MCF 10A (cell line): ENCODE measurements around the gene PHB1. TPM values are rescaled to one million over a fixed set of nuclear protein-coding genes. Genes with fewer than 3 reads are reported as not detected.

Source experiments
- BruUV-seq: library from RNA; stranded (reverse); fragments of 400-500 nt; replicated peaks from 2 replicates; lab custom pipeline; 2021; lab: Mats Ljungman, UMichigan
- CTCF ChIA-PET: fragments of 300-600 bp; sonication (Branson Sonifier 250); formaldehyde crosslinking; extraction: SDS; loops from one replicate; lab custom pipeline; 2021; ENCODE audit warnings: antibody characterized with exemption, inconsistent platforms; lab: Yijun Ruan, JAX
- POLR2A ChIA-PET: fragments of 300-600, 350-650 bp; sonication (Branson Sonifier 250); formaldehyde crosslinking; extraction: SDS; loops from one replicate; lab custom pipeline; 2020; ENCODE audit warnings: antibody characterized with exemption, inconsistent platforms; lab: Yijun Ruan, JAX
- DNase-seq: peaks from one replicate; pipeline ENCODE4 v3.0.0-alpha.2; 2018; ENCODE audit not compliant: unreplicated experiment
- H3K27ac Mint-ChIP-seq: one replicate; pipeline ENCODE4 v1.8.0; 2022; ENCODE audit warnings: mild to moderate bottlenecking, low read depth, mixed read lengths; ENCODE audit not compliant: unreplicated experiment
- H3K27me3 Mint-ChIP-seq: one replicate; pipeline ENCODE4 v1.8.0; 2022; ENCODE audit warnings: mixed read lengths; ENCODE audit not compliant: insufficient read depth, unreplicated experiment
- H3K36me3 Mint-ChIP-seq: one replicate; pipeline ENCODE4 v1.8.0; 2022; ENCODE audit warnings: mild to moderate bottlenecking, moderate library complexity, mixed read lengths; ENCODE audit not compliant: insufficient read depth, unreplicated experiment
- H3K4me1 Mint-ChIP-seq: one replicate; pipeline ENCODE4 v1.8.0; 2022; ENCODE audit warnings: mixed read lengths; ENCODE audit not compliant: insufficient read depth, unreplicated experiment
- H3K4me3 Mint-ChIP-seq: one replicate; pipeline ENCODE4 v1.8.0; 2022; ENCODE audit warnings: mild to moderate bottlenecking, moderate library complexity, mixed read lengths; ENCODE audit not compliant: unreplicated experiment
- H3K9me3 Mint-ChIP-seq: one replicate; pipeline ENCODE4 v1.8.0; 2022; ENCODE audit warnings: mixed read lengths; ENCODE audit not compliant: unreplicated experiment
- intact Hi-C: fragments of 100-400 bp; cut with micrococcal nuclease; formaldehyde crosslinking; loops from 2 replicates; pipeline ENCODE4 v1.14.1; 2022
- total RNA-seq: library from RNA; stranded (reverse); gene quantifications from 2 replicates; pipeline ENCODE4 v1.2.3, GENCODE V29; 2022
- TF ChIP-seq, protein P1 (sequence below): fragments of 200-600 bp; IDR thresholded peaks from one replicate; pipeline ENCODE4 v1.8.0; 2022; ENCODE audit warnings: antibody characterized with exemption, mild to moderate bottlenecking; ENCODE audit not compliant: unreplicated experiment

The PHB1 gene
- total RNA-seq, 1 experiment from 2014 or later, result 134 TPM

DNA sequence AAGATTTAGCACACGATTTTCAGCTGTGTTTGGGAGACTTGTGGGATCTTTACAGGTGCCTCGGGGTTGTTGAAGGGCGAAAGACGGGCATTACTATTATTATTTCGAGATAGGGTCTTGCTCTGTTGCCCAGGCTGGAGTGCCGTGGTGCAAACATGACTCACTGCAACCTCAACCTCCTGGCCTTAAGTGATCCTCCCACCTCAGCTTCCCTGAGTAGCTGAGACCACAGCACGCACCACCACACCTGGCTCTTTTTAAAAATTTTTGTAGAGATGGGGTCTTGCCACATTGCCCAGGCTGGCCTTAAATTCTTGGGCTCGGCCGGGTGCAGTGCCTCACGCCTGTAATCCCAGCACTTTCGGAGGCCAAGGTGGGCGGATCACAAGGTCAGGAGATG is 29.7 kb upstream of the PHB1 start:
- DNase-seq, result no peak
- ChIA-PET CTCF (interaction anchor here (1.1 to 2.3 kb wide), 2 partner anchors 9 to 112 kb away, joined by 3 to 7 read pairs; no protein-coding TSS in a partner anchor), POLR2A (interaction anchor here (0.9 kb wide), 1 partner anchor 80 kb away, joined by 3 read pairs; no protein-coding TSS in a partner anchor)
- intact Hi-C loops, result no loop called here
- BruUV-seq, result no TSS peak
- Mint-ChIP-seq H3K27me3 (peaks cover 65% of the 10 kb centered on the region), H3K27ac (no peak overlapping the region), H3K36me3 (no peaks in the 10 kb centered on the region), H3K4me1 (no peaks in the 10 kb centered on the region), H3K9me3 (no peaks in the 10 kb centered on the region), H3K4me3 (no peak overlapping the region)
- TF ChIP-seq, protein P1, sequence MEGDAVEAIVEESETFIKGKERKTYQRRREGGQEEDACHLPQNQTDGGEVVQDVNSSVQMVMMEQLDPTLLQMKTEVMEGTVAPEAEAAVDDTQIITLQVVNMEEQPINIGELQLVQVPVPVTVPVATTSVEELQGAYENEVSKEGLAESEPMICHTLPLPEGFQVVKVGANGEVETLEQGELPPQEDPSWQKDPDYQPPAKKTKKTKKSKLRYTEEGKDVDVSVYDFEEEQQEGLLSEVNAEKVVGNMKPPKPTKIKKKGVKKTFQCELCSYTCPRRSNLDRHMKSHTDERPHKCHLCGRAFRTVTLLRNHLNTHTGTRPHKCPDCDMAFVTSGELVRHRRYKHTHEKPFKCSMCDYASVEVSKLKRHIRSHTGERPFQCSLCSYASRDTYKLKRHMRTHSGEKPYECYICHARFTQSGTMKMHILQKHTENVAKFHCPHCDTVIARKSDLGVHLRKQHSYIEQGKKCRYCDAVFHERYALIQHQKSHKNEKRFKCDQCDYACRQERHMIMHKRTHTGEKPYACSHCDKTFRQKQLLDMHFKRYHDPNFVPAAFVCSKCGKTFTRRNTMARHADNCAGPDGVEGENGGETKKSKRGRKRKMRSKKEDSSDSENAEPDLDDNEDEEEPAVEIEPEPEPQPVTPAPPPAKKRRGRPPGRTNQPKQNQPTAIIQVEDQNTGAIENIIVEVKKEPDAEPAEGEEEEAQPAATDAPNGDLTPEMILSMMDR, result no peak

DNA sequence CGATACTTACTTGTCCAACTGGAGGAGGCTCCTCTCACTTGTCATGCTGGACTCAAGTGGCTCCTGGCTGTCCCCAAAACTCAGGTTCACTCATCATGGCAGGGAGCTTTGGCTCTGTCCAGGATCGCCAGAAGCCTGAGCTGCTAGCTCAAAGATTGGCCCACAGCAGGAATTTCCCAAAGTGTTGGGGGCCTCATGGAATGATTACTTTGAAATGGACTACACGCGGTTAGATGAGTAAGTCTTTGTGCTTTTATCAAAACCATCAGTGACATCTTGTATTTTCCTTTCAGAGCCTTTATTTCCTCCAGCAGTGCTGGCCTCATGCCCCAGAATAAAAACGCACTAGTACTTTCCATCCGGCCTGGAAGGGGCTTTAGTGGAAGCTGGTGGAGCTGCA is 29.2 kb upstream of the PHB1 start:
- H3K4me1 Mint-ChIP-seq, result no peaks in the 10 kb centered on the region
- DNase-seq, result no peak
- H3K27ac Mint-ChIP-seq, result no peak overlapping the region
- no peaks in the 10 kb centered on the region for H3K36me3 Mint-ChIP-seq
- TF ChIP-seq, protein P1, result no peak
- ChIA-PET POLR2A (interaction anchor here (0.9 kb wide), 1 partner anchor 81 kb away, joined by 3 read pairs; no protein-coding TSS in a partner anchor), CTCF (interaction anchor here (1.1 to 2.3 kb wide), 2 partner anchors 8 to 113 kb away, joined by 3 to 7 read pairs; no protein-coding TSS in a partner anchor)
- no peak overlapping the region for H3K4me3 Mint-ChIP-seq
- intact Hi-C loops, result no loop called here
- no TSS peak for BruUV-seq
- H3K27me3 Mint-ChIP-seq, result peaks cover 70% of the 10 kb centered on the region
- H3K9me3 Mint-ChIP-seq, result no peaks in the 10 kb centered on the region

GRCh38 chr17:49442041-49442440 is 27.4 kb upstream of the PHB1 start:
- no peaks in the 10 kb centered on the region for H3K9me3 Mint-ChIP-seq
- no peak overlapping the region for H3K4me3 Mint-ChIP-seq
- intact Hi-C loops, result no loop called here
- POLR2A ChIA-PET, result no interaction called here
- H3K27me3 Mint-ChIP-seq, result peaks cover 87% of the 10 kb centered on the region
- H3K27ac Mint-ChIP-seq, result no peak overlapping the region
- BruUV-seq, result no TSS peak
- no peaks in the 10 kb centered on the region for H3K36me3 Mint-ChIP-seq
- H3K4me1 Mint-ChIP-seq, result no peaks in the 10 kb centered on the region
- TF ChIP-seq, protein P1, result no peak
- DNase-seq, result no peak
- CTCF ChIA-PET, result interaction anchor here (0.6 to 1.2 kb wide), 3 partner anchors 15 to 114 kb away, joined by 3 to 4 read pairs (median 3); no protein-coding TSS in a partner anchor

DNA sequence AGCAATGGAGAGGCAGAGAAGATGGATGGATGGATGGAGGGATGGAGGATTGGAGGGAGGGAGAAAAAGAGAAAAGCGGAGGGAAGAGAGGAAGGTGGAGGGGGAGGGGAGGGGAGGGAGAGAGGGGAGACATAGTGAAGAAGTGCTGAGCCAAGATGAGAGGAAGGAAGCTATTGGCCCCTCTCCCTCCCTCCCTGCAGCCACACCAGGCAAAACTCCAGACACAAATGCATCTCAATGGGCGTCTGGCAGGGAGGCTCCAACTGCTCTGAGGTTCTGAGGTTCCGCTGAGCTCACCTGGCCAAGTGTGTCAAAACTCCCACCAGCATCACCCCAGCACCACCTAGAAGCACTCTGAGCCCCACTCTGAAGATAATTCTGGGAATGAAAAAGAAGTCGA is 26.9 kb upstream of the PHB1 start:
- BruUV-seq, result no TSS peak
- H3K9me3 Mint-ChIP-seq, result no peaks in the 10 kb centered on the region
- H3K4me1 Mint-ChIP-seq, result no peaks in the 10 kb centered on the region
- H3K27me3 Mint-ChIP-seq, result peaks cover 87% of the 10 kb centered on the region
- no peaks in the 10 kb centered on the region for H3K36me3 Mint-ChIP-seq
- no peak overlapping the region for H3K27ac Mint-ChIP-seq
- TF ChIP-seq, protein P1, result no peak
- ChIA-PET POLR2A (no interaction called here), CTCF (interaction anchor here (0.6 to 1.2 kb wide), 4 partner anchors 15 to 129 kb away, joined by 3 to 4 read pairs (median 3); no protein-coding TSS in a partner anchor)
- intact Hi-C loops, result no loop called here
- DNase-seq, result no peak
- no peak overlapping the region for H3K4me3 Mint-ChIP-seq
